GM12878 (cell line): ENCODE measurements around the gene ASB2. TPM values are rescaled to one million over a fixed set of nuclear protein-coding genes. Genes with fewer than 3 reads are reported as not detected.

ENCODE experiments used
- BACH1 ChIP-seq: fragments of 450-650 bp; IDR thresholded peaks from 2 replicates; pipeline ENCODE4 v1.6.1; 2017; ENCODE audit warnings: mild to moderate bottlenecking, borderline replicate concordance
- CEBPB ChIP-seq, 2 experiments: fragments of 150-350 bp in 1 of 2; IDR thresholded peaks; 2 replicates each; pipeline ENCODE4 v1.6.1; 2012 to 2014; ENCODE audit warnings: low read depth in 2 of 2, low read length in 2 of 2, borderline replicate concordance in 1 of 2, inconsistent platforms in 1 of 2
- CHD2 ChIP-seq: IDR thresholded peaks from 2 replicates; pipeline ENCODE4 v1.6.1; 2011; ENCODE audit warnings: low read depth, low read length, improper control_type of control experiment, borderline replicate concordance
- DPF2 ChIP-seq: fragments of 450-650 bp; IDR thresholded peaks from 2 replicates; pipeline ENCODE4 v1.6.1; 2017; ENCODE audit warnings: mild to moderate bottlenecking
- EGR1 ChIP-seq, 2 experiments: IDR thresholded peaks; 1 replicate in 1 of 2; 2 replicates in 1 of 2; pipeline ENCODE4 v1.6.1; 2011 to 2012; ENCODE audit warnings: low read depth in 2 of 2, low read length in 2 of 2, borderline replicate concordance in 1 of 2, mild to moderate bottlenecking in 1 of 2, moderate library complexity in 1 of 2
- FOXK2 ChIP-seq: fragments of 450-650 bp; IDR thresholded peaks from 2 replicates; pipeline ENCODE4 v1.6.1; 2017; ENCODE audit warnings: mild to moderate bottlenecking, moderate library complexity
- GABPA ChIP-seq: IDR thresholded peaks from 2 replicates; pipeline ENCODE4 v1.6.1; 2014; ENCODE audit warnings: antibody characterized with exemption, low read depth, mild to moderate bottlenecking, inconsistent platforms
- HDAC2 ChIP-seq: fragments of 200-600 bp; sonication (generic); IDR thresholded peaks from 2 replicates; pipeline ENCODE4 v1.6.1; 2017
- HDAC6 ChIP-seq: fragments of 200-600 bp; sonication (generic); IDR thresholded peaks from one replicate; pipeline ENCODE4 v1.8.0; 2017; ENCODE audit warnings: antibody characterized with exemption; ENCODE audit not compliant: unreplicated experiment
- IKZF1 ChIP-seq: fragments of 450-650 bp; conservative IDR thresholded peaks from 2 replicates; pipeline ENCODE4 v1.6.1; 2017; ENCODE audit warnings: antibody characterized with exemption, mild to moderate bottlenecking
- JUNB ChIP-seq: IDR thresholded peaks from 2 replicates; pipeline ENCODE4 v1.6.1; 2016; ENCODE audit warnings: antibody characterized with exemption, mild to moderate bottlenecking
- KAT2A ChIP-seq: conservative IDR thresholded peaks from 2 replicates; pipeline ENCODE4 v1.6.1; 2011; ENCODE audit warnings: low read depth, low read length; ENCODE audit not compliant: control insufficient read depth
- MTA2 ChIP-seq: fragments of 450-650 bp; IDR thresholded peaks from 2 replicates; pipeline ENCODE4 v1.6.1; 2016; ENCODE audit warnings: low read depth, mild to moderate bottlenecking, moderate library complexity
- NFIC ChIP-seq: IDR thresholded peaks from 2 replicates; pipeline ENCODE4 v1.6.1; 2012; ENCODE audit warnings: low read depth, mild to moderate bottlenecking, inconsistent platforms, low read length, moderate library complexity
- NR2F1 ChIP-seq: fragments of 450-650 bp; conservative IDR thresholded peaks from 2 replicates; pipeline ENCODE4 v1.6.1; 2017; ENCODE audit warnings: mild to moderate bottlenecking
- NRF1 ChIP-seq: conservative IDR thresholded peaks from 2 replicates; pipeline ENCODE4 v1.6.1; 2011; ENCODE audit warnings: mild to moderate bottlenecking, low read depth, low read length, improper control_type of control experiment
- RUNX3 ChIP-seq: IDR thresholded peaks from 2 replicates; pipeline ENCODE4 v1.6.1; 2012; ENCODE audit warnings: low read length, inconsistent platforms
- SPI1 ChIP-seq: IDR thresholded peaks from 2 replicates; pipeline ENCODE4 v1.6.1; 2011; ENCODE audit warnings: low read depth, mild to moderate bottlenecking, low read length, moderate library complexity, borderline replicate concordance; ENCODE audit not compliant: insufficient read depth
- STAT3 ChIP-seq: IDR thresholded peaks from 2 replicates; pipeline ENCODE4 v1.6.1; 2011; ENCODE audit warnings: low read depth, low read length, improper control_type of control experiment
- SUPT20H ChIP-seq: IDR thresholded peaks from 2 replicates; pipeline ENCODE4 v1.6.1; 2011; ENCODE audit warnings: low read depth, mild to moderate bottlenecking, low read length, moderate library complexity, borderline replicate concordance; ENCODE audit not compliant: control insufficient read depth
- TCF12 ChIP-seq: IDR thresholded peaks from 2 replicates; pipeline ENCODE4 v1.6.1; 2011; ENCODE audit warnings: low read depth, mild to moderate bottlenecking, low read length
- ZNF217 ChIP-seq: fragments of 450-650 bp; IDR thresholded peaks from 2 replicates; pipeline ENCODE4 v1.6.1; 2017; ENCODE audit warnings: antibody characterized with exemption, mild to moderate bottlenecking
- polyA plus RNA-seq, 11 experiments: library from polyadenylated mRNA; depleted of rRNA in 4 of 11; unstranded in 6 of 11; stranded (reverse) in 5 of 11; fragments of >200 nt; fragmentation: Nextera tagmentation in 4 of 11; fragmentation: Illumina TruSeq in 1 of 11; extraction: Ambion mirVana in 4 of 11; extraction: Trizol in 1 of 11; gene quantifications; 1 replicate in 1 of 11; 2 replicates in 10 of 11; pipeline versions ENCODE4 v1.2.1 to v1.2.3, GENCODE V29; 2011 to 2016; ENCODE audit warnings: inconsistent platforms in 2 of 11, missing spikeins in 2 of 11, low read depth in 1 of 11
- total RNA-seq, 4 experiments: library from RNA; depleted of rRNA in 3 of 4; stranded (reverse); fragments of >200 nt in 3 of 4; fragmentation: Illumina TruSeq in 1 of 4; extraction: Trizol in 1 of 4; gene quantifications; 2 replicates each; pipeline versions ENCODE4 v1.2.1 to v1.2.3, GENCODE V29; 2013 to 2021
- TF ChIP-seq, protein P1 (sequence below): fragments of 450-650 bp; IDR thresholded peaks from 2 replicates; pipeline ENCODE4 v1.6.1; 2017; ENCODE audit warnings: mild to moderate bottlenecking, low read depth, inconsistent platforms; ENCODE audit not compliant: poor library complexity, severe bottlenecking
- TF ChIP-seq, protein P2 (sequence below): IDR thresholded peaks from 2 replicates; pipeline ENCODE4 v1.6.1; 2011; ENCODE audit warnings: low read depth, mild to moderate bottlenecking, low read length, moderate library complexity, borderline replicate concordance; ENCODE audit errors: extremely low read depth
- TF ChIP-seq, protein P3 (sequence below): IDR thresholded peaks from 2 replicates; pipeline ENCODE4 v1.6.1; 2011; ENCODE audit warnings: mild to moderate bottlenecking, low read depth, low read length, moderate library complexity; ENCODE audit not compliant: insufficient replicate concordance
- TF ChIP-seq, protein P4 (sequence below): IDR thresholded peaks from 2 replicates; pipeline ENCODE4 v1.6.1; 2011; ENCODE audit warnings: borderline replicate concordance, low read depth, mild to moderate bottlenecking, moderate library complexity, mixed read lengths, low read length; ENCODE audit not compliant: insufficient read depth; ENCODE audit errors: extremely low read length

Gene ASB2
- total and polyA plus RNA-seq, 10 of the 15 experiments (the other 5 are each of a cell fraction or from before 2014, with no cell fraction given), result 3.0 to 54.8 (median 33.5) TPM

DNA sequence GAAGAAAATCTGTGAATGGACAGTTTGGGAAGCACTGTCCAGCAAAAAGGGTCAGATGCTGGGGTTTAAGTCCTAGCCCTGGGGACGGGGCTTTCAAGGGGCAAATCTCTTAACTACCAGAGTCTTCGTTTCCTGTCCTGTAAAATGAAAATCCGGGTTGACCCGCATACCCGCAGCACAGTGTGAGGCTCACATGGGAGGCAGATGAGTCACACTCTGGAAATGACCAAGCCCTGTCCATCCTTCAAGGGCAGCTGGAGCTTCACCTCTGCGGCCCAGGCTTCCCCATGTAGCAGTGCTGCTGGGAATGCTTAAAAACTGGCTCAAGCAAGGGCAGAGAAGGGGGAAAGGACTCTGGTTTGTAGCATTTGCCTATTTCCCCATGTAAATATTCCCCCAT, 30.3 kb downstream of the ASB2 start (continued):
- TF ChIP-seq SPI1 (no peak), CHD2 (no peak), SUPT20H (no peak), DPF2 (peak; percentile 50; the same call in 1 of the 2 replicates), TCF12 (0 out of 2 replicates have a peak, but pooled peaks have one; percentile 27), HDAC6 (no peak), GABPA (no peak), KAT2A (no peak), FOXK2 (no peak), JUNB (peak; percentile 57; the same call in 1 of the 2 replicates), EGR1 (IDR thresholded peaks at IDR 0.05; ENCODE audit: borderline replicate concordance in 1 of 2, low read depth in 2 of 2, low read length in 2 of 2) (no peak), STAT3 (no peak), ZNF217 (no peak), NR2F1 (peak; percentile 51), NFIC (no peak), MTA2 (no peak), RUNX3 (peak; percentile 13; the same call in 1 of the 2 replicates), NRF1 (no peak), HDAC2 (no peak), CEBPB (IDR thresholded peaks at IDR 0.05; ENCODE audit: borderline replicate concordance in 1 of 2, low read depth in 2 of 2, low read length in 2 of 2) (no peak), BACH1 (no peak), IKZF1 (0 out of 2 replicates have a peak, but pooled peaks have one; percentile 32)
- TF ChIP-seq, protein P1, sequence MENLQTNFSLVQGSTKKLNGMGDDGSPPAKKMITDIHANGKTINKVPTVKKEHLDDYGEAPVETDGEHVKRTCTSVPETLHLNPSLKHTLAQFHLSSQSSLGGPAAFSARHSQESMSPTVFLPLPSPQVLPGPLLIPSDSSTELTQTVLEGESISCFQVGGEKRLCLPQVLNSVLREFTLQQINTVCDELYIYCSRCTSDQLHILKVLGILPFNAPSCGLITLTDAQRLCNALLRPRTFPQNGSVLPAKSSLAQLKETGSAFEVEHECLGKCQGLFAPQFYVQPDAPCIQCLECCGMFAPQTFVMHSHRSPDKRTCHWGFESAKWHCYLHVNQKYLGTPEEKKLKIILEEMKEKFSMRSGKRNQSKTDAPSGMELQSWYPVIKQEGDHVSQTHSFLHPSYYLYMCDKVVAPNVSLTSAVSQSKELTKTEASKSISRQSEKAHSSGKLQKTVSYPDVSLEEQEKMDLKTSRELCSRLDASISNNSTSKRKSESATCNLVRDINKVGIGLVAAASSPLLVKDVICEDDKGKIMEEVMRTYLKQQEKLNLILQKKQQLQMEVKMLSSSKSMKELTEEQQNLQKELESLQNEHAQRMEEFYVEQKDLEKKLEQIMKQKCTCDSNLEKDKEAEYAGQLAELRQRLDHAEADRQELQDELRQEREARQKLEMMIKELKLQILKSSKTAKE, result no peak
- TF ChIP-seq, protein P2, sequence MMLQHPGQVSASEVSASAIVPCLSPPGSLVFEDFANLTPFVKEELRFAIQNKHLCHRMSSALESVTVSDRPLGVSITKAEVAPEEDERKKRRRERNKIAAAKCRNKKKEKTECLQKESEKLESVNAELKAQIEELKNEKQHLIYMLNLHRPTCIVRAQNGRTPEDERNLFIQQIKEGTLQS, result no peak
- TF ChIP-seq, protein P3, sequence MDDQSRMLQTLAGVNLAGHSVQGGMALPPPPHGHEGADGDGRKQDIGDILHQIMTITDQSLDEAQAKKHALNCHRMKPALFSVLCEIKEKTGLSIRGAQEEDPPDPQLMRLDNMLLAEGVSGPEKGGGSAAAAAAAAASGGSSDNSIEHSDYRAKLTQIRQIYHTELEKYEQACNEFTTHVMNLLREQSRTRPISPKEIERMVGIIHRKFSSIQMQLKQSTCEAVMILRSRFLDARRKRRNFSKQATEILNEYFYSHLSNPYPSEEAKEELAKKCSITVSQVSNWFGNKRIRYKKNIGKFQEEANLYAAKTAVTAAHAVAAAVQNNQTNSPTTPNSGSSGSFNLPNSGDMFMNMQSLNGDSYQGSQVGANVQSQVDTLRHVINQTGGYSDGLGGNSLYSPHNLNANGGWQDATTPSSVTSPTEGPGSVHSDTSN, result no peak
- TF ChIP-seq, protein P4, sequence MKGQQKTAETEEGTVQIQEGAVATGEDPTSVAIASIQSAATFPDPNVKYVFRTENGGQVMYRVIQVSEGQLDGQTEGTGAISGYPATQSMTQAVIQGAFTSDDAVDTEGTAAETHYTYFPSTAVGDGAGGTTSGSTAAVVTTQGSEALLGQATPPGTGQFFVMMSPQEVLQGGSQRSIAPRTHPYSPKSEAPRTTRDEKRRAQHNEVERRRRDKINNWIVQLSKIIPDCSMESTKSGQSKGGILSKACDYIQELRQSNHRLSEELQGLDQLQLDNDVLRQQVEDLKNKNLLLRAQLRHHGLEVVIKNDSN, result no peak
